ENCODE measurements around the gene OPALIN.

DNA sequence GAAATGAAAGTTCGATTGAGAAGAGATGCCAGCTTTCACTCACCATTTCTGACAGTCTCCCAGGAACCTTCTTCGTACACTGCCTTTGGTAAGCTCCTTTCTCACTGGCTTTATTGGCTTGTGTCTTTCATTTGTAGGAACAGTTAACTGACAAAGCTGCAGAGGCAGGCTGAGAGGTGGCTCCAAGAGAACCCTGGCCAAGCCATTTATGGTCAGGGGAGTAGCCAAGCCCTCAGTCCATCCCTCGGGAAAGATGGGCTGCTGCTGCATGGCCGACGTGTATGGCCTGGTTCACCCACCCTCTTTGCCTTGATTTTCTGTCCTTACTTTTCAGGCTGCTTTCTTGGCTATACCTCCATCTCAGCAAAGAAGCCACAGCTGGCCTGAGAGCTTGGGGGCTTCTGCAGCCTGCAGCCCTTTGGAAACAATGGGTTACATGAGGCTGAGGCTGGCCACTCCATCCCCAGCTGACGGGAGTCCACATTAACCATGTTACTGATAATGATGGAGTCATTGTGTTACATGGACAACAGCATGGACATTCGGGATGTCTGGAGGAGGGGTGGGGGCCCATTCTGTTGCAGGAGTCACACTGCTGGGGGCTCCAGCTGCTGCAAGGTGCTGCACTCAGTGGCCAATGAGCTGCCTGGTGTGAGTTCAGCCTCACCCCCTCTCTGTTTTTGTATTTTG lies at the start of gene OPALIN:
- TF ChIP-seq, protein P1, sequence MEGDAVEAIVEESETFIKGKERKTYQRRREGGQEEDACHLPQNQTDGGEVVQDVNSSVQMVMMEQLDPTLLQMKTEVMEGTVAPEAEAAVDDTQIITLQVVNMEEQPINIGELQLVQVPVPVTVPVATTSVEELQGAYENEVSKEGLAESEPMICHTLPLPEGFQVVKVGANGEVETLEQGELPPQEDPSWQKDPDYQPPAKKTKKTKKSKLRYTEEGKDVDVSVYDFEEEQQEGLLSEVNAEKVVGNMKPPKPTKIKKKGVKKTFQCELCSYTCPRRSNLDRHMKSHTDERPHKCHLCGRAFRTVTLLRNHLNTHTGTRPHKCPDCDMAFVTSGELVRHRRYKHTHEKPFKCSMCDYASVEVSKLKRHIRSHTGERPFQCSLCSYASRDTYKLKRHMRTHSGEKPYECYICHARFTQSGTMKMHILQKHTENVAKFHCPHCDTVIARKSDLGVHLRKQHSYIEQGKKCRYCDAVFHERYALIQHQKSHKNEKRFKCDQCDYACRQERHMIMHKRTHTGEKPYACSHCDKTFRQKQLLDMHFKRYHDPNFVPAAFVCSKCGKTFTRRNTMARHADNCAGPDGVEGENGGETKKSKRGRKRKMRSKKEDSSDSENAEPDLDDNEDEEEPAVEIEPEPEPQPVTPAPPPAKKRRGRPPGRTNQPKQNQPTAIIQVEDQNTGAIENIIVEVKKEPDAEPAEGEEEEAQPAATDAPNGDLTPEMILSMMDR (IDR thresholded peaks at IDR 0.05) = no peak
- no peak for TF ChIP-seq POLR2A (IDR thresholded peaks at IDR 0.05)

Data from heart left ventricle (tissue), 13 donors.